GM12892 (cell line): Measurements from ENCODE around the gene DPP6.

Source experiments
- POLR2A ChIP-seq: IDR thresholded peaks from 2 replicates; pipeline ENCODE4 v1.6.1; 2011; ENCODE audit warnings: low read depth, low read length, control low read depth
- TAF1 ChIP-seq: IDR thresholded peaks from 2 replicates; pipeline ENCODE4 v1.6.1; 2011; ENCODE audit warnings: low read depth, mild to moderate bottlenecking, control low read depth, low read length, borderline replicate concordance

GRCh38 chr7:154836021-154836448 is 783.8 kb downstream of the DPP6 start:
- TF ChIP-seq POLR2A: no peak
- TF ChIP-seq TAF1: no peak
